LHCN-M2 (cell line): ENCODE data around the gene ZNF518A. TPM values are rescaled to one million over a fixed set of nuclear protein-coding genes. Genes with fewer than 3 reads are reported as not detected.
A peak's percentile ranks its signal among the peaks of the same experiment; 100 is the strongest.
"Not testable (repeated sequence)": the region's sequence is repeated elsewhere in the genome, so short reads cannot be mapped to it uniquely, and the experiment has no call there.

ENCODE experiments used
- DNase-seq: peaks from one replicate; pipeline ENCODE4 v3.0.0-alpha.2; 2012; ENCODE audit warnings: low read depth
- total RNA-seq: library from RNA; depleted of rRNA; stranded (reverse); fragments of >200 nt; gene quantifications from 2 replicates; pipeline ENCODE4 v1.2.3, GENCODE V29; 2014; rRNA removed

The ZNF518A gene
- total RNA-seq, 1 experiment from 2014 or later = 9.6 TPM

GRCh38 chr10:96136810-96137209 lies 6.7 kb downstream of the ZNF518A start:
- DNase-seq = no peak

GRCh38 chr10:96137567-96137966 lies 7.5 kb downstream of the ZNF518A start:
- no peak for DNase-seq

- peak; percentile 15 for DNase-seq
Measured at GRCh38 chr10:96138102-96138501, 8.0 kb downstream of the ZNF518A start.

GRCh38 chr10:96152437-96152836 lies 22.3 kb downstream of the ZNF518A start:
- no peak for DNase-seq

GRCh38 chr10:96153070-96153469 lies 23.0 kb downstream of the ZNF518A start:
- no peak for DNase-seq

- no peak for DNase-seq
Measured at GRCh38 chr10:96165726-96166125, 35.6 kb downstream of the ZNF518A start.

- peak; percentile 50 for DNase-seq
Measured at GRCh38 chr10:96168546-96168945, 38.4 kb downstream of the ZNF518A start.

- no peak for DNase-seq
Measured at GRCh38 chr10:96170230-96170629, 40.1 kb downstream of the ZNF518A start.

GRCh38 chr10:96172666-96173065 lies 42.6 kb downstream of the ZNF518A start:
- no peak for DNase-seq

GRCh38 chr10:96176985-96177384 lies 46.9 kb downstream of the ZNF518A start:
- DNase-seq = no peak

GRCh38 chr10:96188421-96188820 lies 58.3 kb downstream of the ZNF518A start:
- DNase-seq = peak; percentile 22

GRCh38 chr10:96188916-96189315 lies 58.8 kb downstream of the ZNF518A start:
- peak; percentile 17 for DNase-seq

GRCh38 chr10:96189505-96189904 lies 59.4 kb downstream of the ZNF518A start:
- not testable (repeated sequence) for DNase-seq

- no peak for DNase-seq
Measured at GRCh38 chr10:96201525-96201924, 71.4 kb downstream of the ZNF518A start.

GRCh38 chr10:96205580-96205979 lies 75.5 kb downstream of the ZNF518A start:
- DNase-seq = no peak

- DNase-seq = no peak
Measured at GRCh38 chr10:96208271-96208670, 78.2 kb downstream of the ZNF518A start.

GRCh38 chr10:96208946-96209345 lies 78.8 kb downstream of the ZNF518A start:
- DNase-seq = no peak

GRCh38 chr10:96211764-96212163 lies 81.7 kb downstream of the ZNF518A start:
- DNase-seq = no peak

- DNase-seq = no peak
Measured at GRCh38 chr10:96212911-96213310, 82.8 kb downstream of the ZNF518A start.

Other genes with a start within 250 kb of the ZNF518A start
- gene CC2D2B, start 222.3 kb upstream of the ZNF518A start, total RNA-seq = 0.11 and 0.71 TPM in 2 replicates
- gene CCNJ, start 86.7 kb upstream of the ZNF518A start, total RNA-seq = 2.1 and 5.0 TPM in 2 replicates
- not detected in 2 replicates for gene BLNK, start 141.3 kb downstream of the ZNF518A start, total RNA-seq
- gene DNTT, start 174.1 kb downstream of the ZNF518A start, total RNA-seq = not detected in 2 replicates
- gene OPALIN, start 228.7 kb downstream of the ZNF518A start, total RNA-seq = not detected in 2 replicates